Astrocyte (in vitro differentiated cells and primary cell): ENCODE measurements around the gene ARMC7. TPM values are rescaled to one million over a fixed set of nuclear protein-coding genes. Genes with fewer than 3 reads are reported as not detected.
"Not testable (repeated sequence)": the region's sequence is repeated elsewhere in the genome, so short reads cannot be mapped to it uniquely, and the experiment has no call there.

ENCODE experiments used
- DNase-seq: peaks from one replicate; pipeline ENCODE4 v3.0.0-alpha.2; 2010; ENCODE audit warnings: low read depth
- FAIRE-seq: peaks from 2 replicates; lab custom pipeline; 2011; peaks lifted over from hg19 to GRCh38; lab: Jason Lieb, UNC
- H2AFZ ChIP-seq: 2 replicates; pipeline ENCODE4 v1.6.0; 2012; ENCODE audit warnings: low read depth, low read length, inconsistent platforms
- H3K27ac ChIP-seq: 2 replicates; pipeline ENCODE4 v1.5.1; 2011; ENCODE audit warnings: low read depth, low read length, inconsistent platforms
- H3K27me3 ChIP-seq: 2 replicates; pipeline ENCODE4 v1.6.0; 2011; ENCODE audit warnings: low read length, inconsistent platforms; ENCODE audit not compliant: insufficient read depth
- H3K36me3 ChIP-seq: 2 replicates; pipeline ENCODE4 v1.5.1; 2011; ENCODE audit warnings: low read length, inconsistent platforms; ENCODE audit not compliant: insufficient read depth
- H3K4me1 ChIP-seq: 2 replicates; pipeline ENCODE4 v1.5.1; 2011; ENCODE audit warnings: low read length, inconsistent platforms; ENCODE audit not compliant: insufficient read depth
- H3K4me2 ChIP-seq: 2 replicates; pipeline ENCODE4 v1.6.0; 2012; ENCODE audit warnings: low read length, inconsistent platforms
- H3K4me3 ChIP-seq: 2 replicates; pipeline ENCODE4 v1.5.1; 2011; ENCODE audit warnings: low read depth, mild to moderate bottlenecking, low read length, inconsistent platforms; ENCODE audit not compliant: insufficient read depth
- H3K79me2 ChIP-seq: 2 replicates; pipeline ENCODE4 v1.6.0; 2012; ENCODE audit warnings: mild to moderate bottlenecking, low read length, inconsistent platforms; ENCODE audit not compliant: insufficient read depth
- H3K9ac ChIP-seq: 2 replicates; pipeline ENCODE4 v1.6.0; 2012; ENCODE audit warnings: mild to moderate bottlenecking, low read length, inconsistent platforms
- H3K9me3 ChIP-seq: 2 replicates; pipeline ENCODE4 v1.5.1; 2012; ENCODE audit warnings: low read depth, mild to moderate bottlenecking, low read length, inconsistent platforms; ENCODE audit not compliant: insufficient read depth
- H4K20me1 ChIP-seq: 2 replicates; pipeline ENCODE4 v1.6.0; 2012; ENCODE audit warnings: low read length, inconsistent platforms; ENCODE audit not compliant: insufficient read depth
- H3K27ac Mint-ChIP-seq: one replicate; pipeline ENCODE4 v1.8.0; 2021; ENCODE audit warnings: mild to moderate bottlenecking, mixed read lengths; ENCODE audit not compliant: unreplicated experiment
- H3K27me3 Mint-ChIP-seq: one replicate; pipeline ENCODE4 v1.8.0; 2021; ENCODE audit warnings: low read depth, mixed read lengths; ENCODE audit not compliant: unreplicated experiment
- H3K36me3 Mint-ChIP-seq: one replicate; pipeline ENCODE4 v1.8.0; 2021; ENCODE audit warnings: low read depth, mixed read lengths; ENCODE audit not compliant: unreplicated experiment
- H3K4me1 Mint-ChIP-seq: one replicate; pipeline ENCODE4 v1.8.0; 2021; ENCODE audit warnings: low read depth, mixed read lengths; ENCODE audit not compliant: unreplicated experiment
- H3K4me3 Mint-ChIP-seq: one replicate; pipeline ENCODE4 v1.8.0; 2021; ENCODE audit warnings: mild to moderate bottlenecking, moderate library complexity, mixed read lengths; ENCODE audit not compliant: unreplicated experiment
- H3K9me3 Mint-ChIP-seq: one replicate; pipeline ENCODE4 v1.8.0; 2021; ENCODE audit warnings: mild to moderate bottlenecking, mixed read lengths; ENCODE audit not compliant: unreplicated experiment
- CTCF ChIP-seq: IDR thresholded peaks from 2 replicates; pipeline ENCODE4 v1.5.1; 2011; ENCODE audit warnings: low read depth, mild to moderate bottlenecking, inconsistent platforms, low read length, moderate library complexity; ENCODE audit not compliant: insufficient read depth
- EZH2 ChIP-seq: IDR thresholded peaks from 2 replicates; pipeline ENCODE4 v1.6.1; 2012; ENCODE audit warnings: mild to moderate bottlenecking, low read length, inconsistent platforms; ENCODE audit not compliant: insufficient read depth
- total RNA-seq: library from RNA; stranded (reverse); gene quantifications from 2 replicates; pipeline ENCODE4 v1.2.1, GENCODE V29; 2021

Gene ARMC7
- total RNA-seq, 1 donor from 2014 or later, result 11.9 TPM

GRCh38 chr17:75160211-75160610 lies 50.4 kb downstream of the ARMC7 start:
- H3K9ac ChIP-seq, result no peak overlapping the region
- no peak overlapping the region for H3K27ac ChIP-seq

GRCh38 chr17:75163074-75163473 lies 53.3 kb downstream of the ARMC7 start:
- no peak overlapping the region for H3K4me2 ChIP-seq
- no peak overlapping the region for H2AFZ ChIP-seq
- H3K36me3 ChIP-seq, result peaks cover 16% of the 10 kb centered on the region
- Mint-ChIP-seq H3K9me3 (no peaks in the 10 kb centered on the region), H3K27ac (no peak overlapping the region), H3K36me3 (peaks cover 8% of the 10 kb centered on the region), H3K27me3 (no peaks in the 10 kb centered on the region), H3K4me3 (no peak overlapping the region), H3K4me1 (peaks cover 1% of the 10 kb centered on the region)
- no peak overlapping the region for H3K4me3 ChIP-seq
- FAIRE-seq, result no peak
- TF ChIP-seq CTCF (no peak), EZH2 (no peak)
- peaks cover 3% of the 10 kb centered on the region for H3K79me2 ChIP-seq
- H3K9me3 ChIP-seq, result no peaks in the 10 kb centered on the region
- no peak overlapping the region for H3K9ac ChIP-seq
- peaks cover 15% of the 10 kb centered on the region for H3K4me1 ChIP-seq
- peaks cover 4% of the 10 kb centered on the region for H4K20me1 ChIP-seq
- no peaks in the 10 kb centered on the region for H3K27me3 ChIP-seq
- DNase-seq, result no peak
- H3K27ac ChIP-seq, result no peak overlapping the region

More at GRCh38 chr17:75160211-75160610, 50.4 kb downstream of the ARMC7 start:
- no peaks in the 10 kb centered on the region for H3K9me3 ChIP-seq
- no peak overlapping the region for H3K4me3 ChIP-seq
- H3K79me2 ChIP-seq, result peaks cover 3% of the 10 kb centered on the region
- H3K36me3 ChIP-seq, result no peaks in the 10 kb centered on the region
- no peaks in the 10 kb centered on the region for H4K20me1 ChIP-seq
- DNase-seq (no peak), FAIRE-seq (no peak)
- no peaks in the 10 kb centered on the region for H3K27me3 Mint-ChIP-seq
- no peak overlapping the region for H3K4me3 Mint-ChIP-seq
- H3K27ac Mint-ChIP-seq, result no peak overlapping the region
- H3K9me3 Mint-ChIP-seq, result no peaks in the 10 kb centered on the region
- peaks cover 2% of the 10 kb centered on the region for H3K4me1 Mint-ChIP-seq
- H3K36me3 Mint-ChIP-seq, result peaks cover 6% of the 10 kb centered on the region
- H3K4me1 ChIP-seq, result peaks cover 15% of the 10 kb centered on the region
- TF ChIP-seq EZH2, result no peak
- no peak for TF ChIP-seq CTCF
- no peak overlapping the region for H2AFZ ChIP-seq
- no peak overlapping the region for H3K4me2 ChIP-seq
- no peaks in the 10 kb centered on the region for H3K27me3 ChIP-seq

GRCh38 chr17:75164606-75165005 lies 54.8 kb downstream of the ARMC7 start:
- H3K9me3 Mint-ChIP-seq, H3K4me1 Mint-ChIP-seq, H3K27me3 ChIP-seq, H3K27me3 Mint-ChIP-seq, H2AFZ ChIP-seq, H3K4me1 ChIP-seq, H3K4me3 ChIP-seq, H3K9ac ChIP-seq, DNase-seq, H3K9me3 ChIP-seq, H3K4me3 Mint-ChIP-seq, H3K27ac ChIP-seq, H3K27ac Mint-ChIP-seq, H3K4me2 ChIP-seq, H3K36me3 Mint-ChIP-seq, FAIRE-seq: not testable (repeated sequence)
- Histone ChIP-seq H3K36me3 (peaks cover 19% of the 10 kb centered on the region), H3K79me2 (peaks cover 11% of the 10 kb centered on the region), H4K20me1 (peaks cover 12% of the 10 kb centered on the region)
